Thoracic aorta (tissue), 2 donors: Measurements from ENCODE around the gene TSPAN5. TPM values are rescaled to one million over a fixed set of nuclear protein-coding genes. Genes with fewer than 3 reads are reported as not detected.

Experiments used
- ATAC-seq: fragments of 150-250 bp; one replicate; pipeline ENCODE4 v1.8.0; 2017; ENCODE audit warnings: low read depth; ENCODE audit not compliant: insufficient number of reproducible peaks, low FRiP score
- DNase-seq: peaks from one replicate; pipeline ENCODE4 v3.0.0-alpha.2; 2020; ENCODE audit warnings: low spot score
- H3K27ac ChIP-seq, 2 donors: fragments of 200-600 bp; sonication (generic); 1 replicate in 1 of 2; 2 replicates in 1 of 2; pipeline ENCODE4 v1.5.1; 2016; ENCODE audit warnings: mild to moderate bottlenecking in 2 of 2, moderate library complexity in 2 of 2
- H3K27me3 ChIP-seq: fragments of 200-600 bp; sonication (generic); replicated peaks from 2 replicates; pipeline ENCODE4 v1.6.0; 2016; ENCODE audit warnings: mild to moderate bottlenecking; ENCODE audit not compliant: insufficient read depth
- H3K36me3 ChIP-seq: fragments of 200-600 bp; sonication (generic); one replicate; pipeline ENCODE4 v1.5.1; 2016
- H3K4me1 ChIP-seq, 2 donors: fragments of 200-600 bp; sonication (generic); 1 replicate in 1 of 2; 2 replicates in 1 of 2; pipeline versions ENCODE4 v1.5.1 to v1.6.0; 2016; ENCODE audit warnings: low read depth in 2 of 2, mild to moderate bottlenecking in 1 of 2; ENCODE audit not compliant: control insufficient read depth in 1 of 2
- H3K4me3 ChIP-seq: fragments of 200-600 bp; sonication (generic); 2 replicates; pipeline ENCODE4 v1.5.1; 2016; ENCODE audit warnings: mild to moderate bottlenecking
- H3K9me3 ChIP-seq: fragments of 200-600 bp; sonication (generic); 2 replicates; pipeline ENCODE4 v1.5.1; 2016
- total RNA-seq, 2 donors: library from RNA; depleted of rRNA; stranded (reverse); fragments of >200 nt; gene quantifications; one replicate each; pipeline versions ENCODE4 v1.1.0 to v1.2.3, GENCODE V29; 2016
- TF ChIP-seq, protein P1 (sequence below): fragments of 200-600 bp; sonication (generic); IDR thresholded peaks from one replicate; pipeline ENCODE4 v1.5.1; 2019; ENCODE audit warnings: antibody characterized with exemption

TSPAN5 gene
- total RNA-seq, 2 donors from 2014 or later = 7.7 to 11.4 TPM

DNA sequence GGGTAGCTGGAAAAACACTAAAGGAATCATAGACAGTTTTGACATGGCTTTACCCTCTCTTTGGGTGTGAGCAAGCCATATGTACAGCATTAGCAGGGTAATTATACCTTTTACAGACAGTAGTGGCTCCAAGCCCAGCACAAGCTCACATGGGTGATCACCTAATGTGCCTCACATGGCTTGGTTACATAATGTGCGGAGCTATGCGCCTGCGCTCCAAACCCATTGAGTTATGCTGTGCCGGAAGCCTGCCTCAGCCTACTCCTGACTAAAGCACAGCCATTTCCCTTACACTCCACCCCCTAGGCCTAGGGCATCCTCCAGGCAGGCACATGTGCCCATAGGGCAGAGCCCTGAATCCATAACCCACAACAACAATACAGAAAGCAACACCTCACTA is 6.5 kb upstream of the TSPAN5 start:
- Histone ChIP-seq H3K9me3 (no peaks in the 10 kb centered on the region), H3K4me3 (no peak overlapping the region), H3K27me3 (no peaks in the 10 kb centered on the region), H3K27ac (no peak overlapping the region), H3K36me3 (no peaks in the 10 kb centered on the region), H3K4me1 (peaks cover 0 to 17% of the 10 kb centered on the region in 2 donors)
- TF ChIP-seq, protein P1, sequence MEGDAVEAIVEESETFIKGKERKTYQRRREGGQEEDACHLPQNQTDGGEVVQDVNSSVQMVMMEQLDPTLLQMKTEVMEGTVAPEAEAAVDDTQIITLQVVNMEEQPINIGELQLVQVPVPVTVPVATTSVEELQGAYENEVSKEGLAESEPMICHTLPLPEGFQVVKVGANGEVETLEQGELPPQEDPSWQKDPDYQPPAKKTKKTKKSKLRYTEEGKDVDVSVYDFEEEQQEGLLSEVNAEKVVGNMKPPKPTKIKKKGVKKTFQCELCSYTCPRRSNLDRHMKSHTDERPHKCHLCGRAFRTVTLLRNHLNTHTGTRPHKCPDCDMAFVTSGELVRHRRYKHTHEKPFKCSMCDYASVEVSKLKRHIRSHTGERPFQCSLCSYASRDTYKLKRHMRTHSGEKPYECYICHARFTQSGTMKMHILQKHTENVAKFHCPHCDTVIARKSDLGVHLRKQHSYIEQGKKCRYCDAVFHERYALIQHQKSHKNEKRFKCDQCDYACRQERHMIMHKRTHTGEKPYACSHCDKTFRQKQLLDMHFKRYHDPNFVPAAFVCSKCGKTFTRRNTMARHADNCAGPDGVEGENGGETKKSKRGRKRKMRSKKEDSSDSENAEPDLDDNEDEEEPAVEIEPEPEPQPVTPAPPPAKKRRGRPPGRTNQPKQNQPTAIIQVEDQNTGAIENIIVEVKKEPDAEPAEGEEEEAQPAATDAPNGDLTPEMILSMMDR = no peak
- DNase-seq (no peak), ATAC-seq (no peak)

DNA sequence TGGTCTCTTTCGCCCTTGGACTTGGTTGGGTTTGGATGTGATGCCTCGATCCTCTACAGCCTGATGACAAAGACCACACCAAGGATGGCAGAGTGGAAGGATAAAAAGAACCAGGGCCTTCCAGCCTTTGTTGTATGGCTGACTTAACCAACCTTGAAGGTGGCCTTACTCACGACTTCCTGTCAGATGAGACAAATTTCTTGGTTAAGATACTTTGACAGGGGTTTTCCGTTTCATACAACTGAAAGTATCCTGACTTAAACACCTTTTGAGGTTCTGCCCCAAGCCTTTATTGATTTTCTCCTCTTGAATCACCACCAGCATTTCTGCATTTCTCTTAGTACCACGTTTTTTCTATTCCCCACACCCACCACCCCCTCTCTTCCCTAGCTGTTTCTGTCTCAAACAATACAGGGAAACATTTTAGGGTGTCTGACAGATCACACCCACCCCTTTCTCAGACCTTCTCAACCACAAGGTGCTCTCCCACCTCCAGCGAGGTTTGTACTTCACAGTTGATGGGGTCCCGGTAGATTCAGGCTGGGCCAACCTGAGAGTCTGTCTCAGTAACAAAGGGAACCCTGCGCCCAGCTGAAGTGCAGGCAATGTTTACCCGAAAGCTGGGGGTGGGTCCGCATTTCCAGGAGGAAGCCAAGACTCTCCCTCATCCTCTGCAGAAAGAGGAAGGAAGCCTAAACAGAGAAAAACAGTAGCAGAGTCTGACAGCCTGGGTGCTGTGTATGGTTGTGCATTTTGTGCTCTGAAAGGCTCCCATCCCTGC is 5.0 kb upstream of the TSPAN5 start:
- Histone ChIP-seq H3K27ac (no peak overlapping the region), H3K4me3 (no peak overlapping the region), H3K4me1 (peaks cover 0 to 14% of the 10 kb centered on the region in 2 donors), H3K36me3 (no peaks in the 10 kb centered on the region), H3K27me3 (no peaks in the 10 kb centered on the region), H3K9me3 (no peaks in the 10 kb centered on the region)
- DNase-seq = no peak
- TF ChIP-seq, protein P1 = no peak
- no peak for ATAC-seq

DNA sequence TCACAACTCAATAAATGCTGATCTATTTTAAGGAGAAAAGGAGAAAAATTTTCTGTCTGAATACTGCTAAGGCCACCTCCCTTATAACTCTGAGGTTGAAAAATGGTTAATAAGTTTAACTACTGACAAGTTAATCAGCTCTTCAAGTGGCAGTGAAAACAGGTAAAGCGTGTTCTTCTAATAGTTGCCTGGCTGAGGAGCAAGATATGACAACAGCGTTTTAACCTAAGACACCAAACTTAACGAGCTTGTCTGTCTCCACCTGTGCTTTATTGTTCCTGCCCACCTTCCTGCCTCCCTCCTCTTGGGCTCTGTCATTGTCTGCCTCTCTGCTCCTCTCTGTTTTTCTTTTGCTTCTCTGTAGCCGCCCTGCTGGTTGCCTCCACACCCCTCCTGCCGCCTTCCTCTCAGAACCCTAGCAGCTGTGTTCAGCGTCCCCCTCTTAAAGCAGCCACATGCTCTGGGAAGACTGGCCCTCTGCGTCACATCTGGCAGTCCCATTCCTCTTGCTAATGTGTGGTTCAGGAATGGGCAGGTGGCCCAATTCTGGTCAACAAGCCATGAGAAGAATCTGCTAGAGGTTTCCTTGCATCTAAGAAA is 4.3 kb upstream of the TSPAN5 start:
- Histone ChIP-seq H3K27me3 (no peaks in the 10 kb centered on the region), H3K4me1 (peaks cover 0 to 14% of the 10 kb centered on the region in 2 donors), H3K36me3 (no peaks in the 10 kb centered on the region), H3K9me3 (no peaks in the 10 kb centered on the region), H3K4me3 (no peak overlapping the region), H3K27ac (no peak overlapping the region)
- no peak for ATAC-seq
- DNase-seq = no peak
- TF ChIP-seq, protein P1 = no peak

DNA sequence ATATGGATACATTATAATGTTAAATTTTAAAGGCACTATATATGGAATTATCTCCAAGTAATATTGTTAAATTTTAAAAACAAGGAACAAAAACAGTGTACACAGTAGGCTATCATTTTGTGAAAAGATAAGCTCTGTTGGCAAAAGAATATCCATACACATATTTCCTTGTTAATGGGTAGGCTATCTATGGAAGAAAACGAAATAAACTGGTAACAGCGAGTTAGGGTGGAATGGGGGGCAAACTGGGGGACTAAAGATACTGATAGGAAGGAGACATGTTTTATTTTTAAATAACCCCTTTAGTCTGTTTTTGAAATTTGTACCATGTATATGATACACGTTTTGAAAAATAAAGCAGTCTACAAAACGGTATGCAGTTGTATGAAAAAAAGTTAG is 3.6 kb upstream of the TSPAN5 start:
- H3K27me3 ChIP-seq = no peaks in the 10 kb centered on the region
- ATAC-seq = no peak
- no peaks in the 10 kb centered on the region for H3K36me3 ChIP-seq
- H3K4me1 ChIP-seq = peaks cover 0 to 18% of the 10 kb centered on the region in 2 donors
- TF ChIP-seq, protein P1 = no peak
- DNase-seq = no peak
- H3K27ac ChIP-seq = no peak overlapping the region
- no peaks in the 10 kb centered on the region for H3K9me3 ChIP-seq
- H3K4me3 ChIP-seq = no peak overlapping the region

DNA sequence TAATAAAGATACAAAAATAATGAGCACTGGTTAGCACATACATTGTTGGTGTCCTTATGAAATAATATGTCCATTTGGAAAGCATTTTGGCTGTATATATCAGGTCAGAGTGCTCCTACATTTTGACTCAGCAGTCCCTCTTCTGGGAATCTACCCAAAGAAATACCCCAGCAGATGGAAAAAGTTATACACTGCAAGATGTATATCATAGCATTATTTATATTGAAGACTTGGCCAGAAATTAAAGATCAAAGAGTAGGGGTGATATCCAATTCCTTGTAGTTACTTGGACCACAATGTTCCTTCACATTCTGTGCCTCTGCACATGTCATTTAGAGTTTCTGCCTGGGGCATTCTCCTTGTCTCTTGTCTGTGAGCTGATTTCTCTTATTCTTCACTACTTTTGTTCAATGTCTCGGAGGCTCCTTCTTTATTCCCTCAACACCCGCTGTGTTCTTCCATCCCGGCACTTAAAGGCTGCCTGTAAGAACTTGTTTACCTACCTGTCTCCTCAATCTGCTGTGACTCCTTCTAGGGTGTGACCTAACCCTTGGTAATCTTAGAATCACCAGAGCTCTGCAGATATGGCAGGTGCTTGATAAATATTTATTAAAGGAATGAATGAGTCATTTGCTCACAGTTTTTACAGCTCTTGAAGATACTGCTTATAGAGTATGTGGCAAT is 3.1 kb upstream of the TSPAN5 start:
- DNase-seq = no peak
- no peak for ATAC-seq
- Histone ChIP-seq H3K27me3 (no peaks in the 10 kb centered on the region), H3K9me3 (no peaks in the 10 kb centered on the region), H3K36me3 (no peaks in the 10 kb centered on the region), H3K4me3 (no peak overlapping the region), H3K27ac (no peak overlapping the region), H3K4me1 (peaks cover 5 to 23% of the 10 kb centered on the region in 2 donors)
- TF ChIP-seq, protein P1 = no peak
